ENCODE results near the gene SKIC2.
"Not testable (repeated sequence)": the region's sequence is repeated elsewhere in the genome, so short reads cannot be mapped to it uniquely, and the experiment has no call there.

SKIC2 gene

DNA sequence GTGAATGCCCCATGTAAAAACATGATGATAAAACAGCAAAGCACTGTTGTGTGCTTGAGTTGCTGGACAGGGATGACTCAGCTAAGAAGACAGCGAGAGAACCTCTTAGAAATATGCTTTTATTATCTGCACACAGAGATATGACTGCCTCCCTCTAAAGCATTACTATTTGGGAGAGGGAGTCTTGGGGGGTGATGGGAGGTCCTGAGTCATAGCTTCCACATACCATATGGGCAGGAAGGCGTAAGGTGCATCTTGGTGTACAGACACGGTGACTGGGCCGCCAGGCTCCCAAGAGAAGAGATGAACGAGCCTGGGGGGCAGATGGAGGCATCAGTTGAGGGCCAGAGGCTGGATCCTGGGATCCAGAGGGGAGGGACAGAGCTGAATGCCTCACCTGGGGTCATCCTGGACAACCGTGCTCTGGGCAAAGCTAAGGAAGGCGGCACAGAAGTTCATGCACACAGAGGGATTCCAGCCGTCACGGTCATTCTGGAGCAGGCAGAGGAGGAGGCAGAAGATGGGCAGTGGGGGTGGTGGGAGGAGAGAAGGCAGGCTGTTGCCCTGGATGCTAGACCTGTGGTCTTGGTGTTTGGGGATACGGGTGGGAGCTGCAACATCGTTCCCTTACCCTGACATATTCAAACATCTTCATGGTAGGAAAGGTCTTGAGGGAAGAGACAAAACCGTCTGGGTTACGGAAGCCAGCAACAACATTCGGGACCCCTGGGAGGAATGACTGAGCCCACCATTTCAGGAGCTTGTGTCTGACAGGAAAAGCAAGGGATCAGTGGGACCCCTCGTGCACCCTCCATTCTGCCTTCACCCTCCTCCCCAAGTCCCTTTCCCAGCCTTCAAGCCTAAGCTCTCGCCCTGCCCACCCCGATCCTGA is 11.0 kb downstream of the SKIC2 start:
- no peak for DNase-seq (ENCODE audit: low read depth)

DNA sequence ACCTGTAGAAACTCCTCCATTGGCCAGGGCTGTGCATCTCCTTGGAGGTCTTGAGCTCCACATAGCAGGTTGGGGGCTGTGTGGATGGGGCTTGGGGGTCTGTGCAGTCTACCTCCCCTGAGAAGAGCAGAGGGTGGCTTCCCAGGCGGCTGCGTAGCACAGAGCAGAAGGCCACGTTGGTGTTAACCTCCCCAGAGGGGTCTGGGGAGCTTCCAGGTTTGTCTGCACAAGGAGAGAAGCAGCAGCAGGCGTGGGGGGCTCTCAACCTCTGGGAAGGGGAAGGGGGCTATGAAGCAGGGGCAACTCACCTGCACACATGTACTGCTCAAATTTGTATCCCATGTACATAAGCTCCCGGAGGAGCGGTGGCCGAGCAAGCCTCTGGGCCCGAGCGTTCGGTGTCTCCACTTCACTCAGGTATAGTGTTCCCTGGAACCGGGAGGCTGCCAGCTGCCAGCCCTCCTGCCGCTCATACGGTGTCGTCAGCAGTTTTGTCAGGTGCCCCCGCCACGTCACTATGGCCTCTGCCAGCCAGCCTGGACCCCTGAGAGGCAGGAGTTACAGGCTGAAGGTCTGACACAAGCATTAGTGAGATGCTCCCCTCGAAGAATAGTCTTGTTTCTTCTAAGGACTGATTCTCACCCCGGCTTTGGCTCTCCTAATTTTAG is 11.8 kb downstream of the SKIC2 start:
- DNase-seq (ENCODE audit: low read depth): no peak

- DNase-seq (ENCODE audit: low read depth): no peak
Observed at GRCh38 chr6:31971279-31971992, 12.5 kb downstream of the SKIC2 start.

GRCh38 chr6:31971993-31972708 is 13.2 kb downstream of the SKIC2 start, which contains the start of gene DXO:
TSS of gene DXO (minus strand) at chr6:31972138. CDS start at chr6:31971675, 463 bp downstream.
- peak; percentile 96 for DNase-seq (ENCODE audit: low read depth)

- DNase-seq (ENCODE audit: low read depth): peak; percentile 67
Observed at GRCh38 chr6:31972709-31973350, 13.9 kb downstream of the SKIC2 start.

DNA sequence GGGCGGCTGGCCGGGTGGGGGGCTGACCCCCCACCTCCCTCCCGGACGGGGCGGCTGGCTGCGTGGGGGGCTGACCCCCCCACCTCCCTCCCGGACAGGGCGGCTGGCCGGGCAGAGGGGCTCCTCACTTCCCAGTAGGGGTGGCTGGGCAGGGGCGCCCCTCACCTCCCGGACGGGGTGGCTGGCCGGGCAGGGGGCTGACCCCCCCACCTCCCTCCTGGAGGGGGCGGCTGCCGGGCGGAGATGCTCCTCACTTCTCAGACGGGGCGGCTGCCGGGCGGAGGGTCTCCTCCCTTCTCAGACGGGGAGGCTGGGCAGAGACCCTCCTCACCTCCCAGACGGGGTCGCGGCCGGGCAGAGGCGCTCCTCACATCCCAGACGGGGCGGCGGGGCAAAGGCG is 17.1 kb downstream of the SKIC2 start:
- not testable (repeated sequence) for DNase-seq (ENCODE audit: low read depth)

GRCh38 chr6:31977816-31978431 is 18.9 kb downstream of the SKIC2 start:
- no peak for DNase-seq (ENCODE audit: low read depth)

GRCh38 chr6:31978831-31979230 is 19.9 kb downstream of the SKIC2 start:
- DNase-seq (ENCODE audit: low read depth): no peak

DNA sequence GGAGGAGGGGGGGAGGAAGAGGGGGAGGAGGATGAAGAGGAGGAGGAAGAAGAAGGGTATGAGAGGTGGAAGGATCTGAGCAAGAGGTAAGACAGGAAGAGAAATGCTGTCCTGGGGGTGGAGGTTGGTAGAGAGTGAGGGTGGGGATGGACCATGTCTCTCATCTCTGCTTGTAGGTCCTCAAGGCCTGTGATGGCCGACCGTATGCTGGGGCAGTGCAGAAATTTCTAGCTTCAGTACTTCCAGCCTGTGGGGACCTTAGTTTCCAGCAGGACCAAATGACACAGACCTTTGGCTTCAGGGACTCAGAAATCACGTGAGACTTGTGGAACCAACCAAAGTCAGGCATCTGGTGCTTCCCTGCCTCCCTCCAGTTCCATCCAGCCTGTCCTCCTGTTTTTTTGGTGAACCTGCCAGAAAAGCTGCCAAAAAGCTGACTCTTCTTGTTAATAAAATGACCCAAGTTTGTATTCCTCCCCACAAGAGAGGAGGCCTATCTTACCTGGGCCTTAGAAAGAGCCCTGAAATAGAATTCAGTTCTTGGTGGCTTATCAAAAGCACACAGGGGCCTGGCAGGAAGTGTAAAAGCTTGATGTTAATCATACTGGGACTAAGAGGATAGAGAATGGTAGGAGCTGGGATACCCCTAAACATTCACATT is 20.4 kb downstream of the SKIC2 start:
- no peak for DNase-seq (ENCODE audit: low read depth)

DNA sequence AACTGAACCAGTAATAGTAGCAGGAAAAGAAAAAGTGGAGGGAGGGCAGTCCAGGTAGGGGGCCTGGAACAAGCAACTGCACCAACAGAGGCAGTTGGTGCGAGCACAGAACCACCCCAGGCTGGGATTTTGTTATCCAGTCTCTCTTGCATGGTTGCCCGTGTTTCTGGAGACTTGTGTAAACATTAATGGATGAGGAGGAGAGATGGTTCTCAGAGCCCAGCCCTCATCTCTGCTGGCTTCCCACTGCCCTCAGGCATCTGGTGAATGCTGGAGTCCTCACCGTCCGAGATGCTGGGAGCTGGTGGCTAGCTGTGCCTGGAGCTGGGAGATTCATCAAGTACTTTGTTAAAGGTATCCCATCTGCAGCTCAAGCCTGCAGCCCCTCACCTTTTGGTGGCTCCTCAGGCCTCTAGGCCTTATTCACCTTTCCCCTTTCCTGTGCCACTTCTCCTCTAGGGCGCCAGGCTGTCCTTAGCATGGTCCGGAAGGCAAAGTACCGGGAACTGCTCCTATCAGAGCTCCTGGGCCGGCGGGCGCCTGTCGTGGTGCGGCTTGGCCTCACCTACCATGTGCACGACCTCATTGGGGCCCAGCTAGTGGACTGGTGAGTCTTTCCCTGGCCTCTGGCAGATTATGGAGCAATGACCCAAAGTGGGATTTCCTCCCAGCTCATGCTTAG is 21.4 kb downstream of the SKIC2 start:
- DNase-seq (ENCODE audit: low read depth): not testable (repeated sequence)

DNA sequence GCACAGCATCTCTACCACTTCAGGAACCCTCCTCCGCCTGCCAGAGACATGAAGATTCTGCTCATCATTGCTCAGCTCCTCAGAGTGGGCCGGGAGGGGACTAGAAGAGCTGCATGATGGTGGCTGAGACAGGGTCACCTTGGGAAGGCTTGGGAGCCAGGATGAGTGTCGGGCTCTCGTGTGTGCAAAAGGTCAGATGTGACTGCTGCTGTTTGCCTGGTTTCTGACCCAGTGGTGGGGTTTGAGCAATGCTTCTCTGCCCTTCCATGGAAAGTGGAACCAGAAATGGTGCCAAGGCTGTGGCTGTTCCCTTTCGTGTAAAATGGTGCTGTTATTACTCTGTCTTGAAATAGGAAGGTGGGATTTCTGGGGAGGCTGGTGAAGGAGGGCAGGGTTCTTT is 22.0 kb downstream of the SKIC2 start:
- not testable (repeated sequence) for DNase-seq (ENCODE audit: low read depth)

DNA sequence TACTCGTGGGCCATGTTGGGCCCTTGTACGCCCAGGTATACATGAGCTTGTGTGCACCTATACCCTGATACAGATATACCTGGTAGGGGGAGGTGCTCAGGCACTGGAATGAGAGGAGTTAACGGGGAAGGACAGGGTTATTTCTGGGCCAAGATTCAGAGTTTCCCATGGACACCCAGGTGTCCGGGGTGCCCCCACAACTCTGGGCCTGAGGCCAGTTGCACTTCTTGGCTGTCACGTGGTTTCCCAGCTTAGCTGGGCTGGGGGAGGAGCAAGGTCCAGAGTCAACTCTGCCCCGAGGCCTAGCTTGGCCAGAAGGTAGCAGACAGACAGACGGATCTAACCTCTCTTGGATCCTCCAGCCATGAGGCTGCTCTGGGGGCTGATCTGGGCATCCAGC is 22.8 kb downstream of the SKIC2 start, which contains the start of gene C4A:
C4A (plus strand) TSS at position 314 of the 400 bp plus-strand sequence; CDS start at position 365, 51 bp downstream.
- not testable (repeated sequence) for DNase-seq (ENCODE audit: low read depth)

- not testable (repeated sequence) for DNase-seq (ENCODE audit: low read depth)
Observed at GRCh38 chr6:31989363-31989762, 30.4 kb downstream of the SKIC2 start.

DNA sequence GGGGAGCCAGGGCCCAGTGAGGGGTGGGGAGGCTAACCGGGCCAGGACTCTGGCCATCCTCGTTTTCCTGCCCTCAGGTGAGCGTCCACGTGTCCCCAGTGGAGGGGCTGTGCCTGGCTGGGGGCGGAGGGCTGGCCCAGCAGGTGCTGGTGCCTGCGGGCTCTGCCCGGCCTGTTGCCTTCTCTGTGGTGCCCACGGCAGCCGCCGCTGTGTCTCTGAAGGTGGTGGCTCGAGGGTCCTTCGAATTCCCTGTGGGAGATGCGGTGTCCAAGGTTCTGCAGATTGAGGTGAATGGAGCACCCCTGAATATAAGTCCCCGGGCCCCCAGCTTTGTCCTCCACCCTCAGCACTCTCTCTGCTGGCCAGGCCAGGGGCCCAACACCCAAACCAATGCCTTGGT is 35.4 kb downstream of the SKIC2 start:
- DNase-seq (ENCODE audit: low read depth): not testable (repeated sequence)

- not testable (repeated sequence) for DNase-seq (ENCODE audit: low read depth)
Observed at GRCh38 chr6:31996385-31996784, 37.4 kb downstream of the SKIC2 start.

DNA sequence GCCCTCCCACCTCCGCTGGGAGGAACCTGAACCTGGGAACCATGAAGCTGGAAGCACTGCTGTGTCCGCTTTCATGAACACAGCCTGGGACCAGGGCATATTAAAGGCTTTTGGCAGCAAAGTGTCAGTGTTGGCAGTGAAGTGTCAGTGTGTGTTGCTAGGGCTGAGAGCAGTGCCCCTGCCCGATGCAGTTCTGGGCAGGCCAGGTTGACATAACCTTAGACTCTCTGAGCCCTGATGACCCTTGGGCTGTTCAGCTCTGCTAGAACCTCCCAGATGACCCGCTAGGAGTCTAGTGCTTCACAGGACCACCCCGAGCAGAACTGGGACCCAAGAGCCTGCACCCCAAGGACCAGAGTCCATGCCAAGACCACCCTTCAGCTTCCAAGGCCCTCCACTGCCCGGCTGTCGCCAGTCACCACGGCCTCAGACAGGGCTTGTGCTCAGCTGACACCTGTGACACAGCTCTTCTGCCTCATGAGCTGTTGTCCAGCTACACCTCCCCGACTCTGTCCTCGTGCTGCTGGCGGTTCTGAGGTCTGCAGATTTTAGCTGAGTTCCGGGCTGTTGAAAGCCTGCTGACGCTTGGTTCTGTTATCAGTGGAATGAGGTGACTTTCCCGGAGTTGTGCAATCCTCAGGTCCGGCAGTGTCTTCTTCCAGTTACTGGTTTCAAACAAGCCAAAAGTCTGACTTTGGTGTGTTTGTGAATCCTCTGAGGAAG is 43.7 kb downstream of the SKIC2 start:
- not testable (repeated sequence) for DNase-seq (ENCODE audit: low read depth)

- not testable (repeated sequence) for DNase-seq (ENCODE audit: low read depth)
Observed at GRCh38 chr6:32003301-32003700, 44.3 kb downstream of the SKIC2 start.

DNA sequence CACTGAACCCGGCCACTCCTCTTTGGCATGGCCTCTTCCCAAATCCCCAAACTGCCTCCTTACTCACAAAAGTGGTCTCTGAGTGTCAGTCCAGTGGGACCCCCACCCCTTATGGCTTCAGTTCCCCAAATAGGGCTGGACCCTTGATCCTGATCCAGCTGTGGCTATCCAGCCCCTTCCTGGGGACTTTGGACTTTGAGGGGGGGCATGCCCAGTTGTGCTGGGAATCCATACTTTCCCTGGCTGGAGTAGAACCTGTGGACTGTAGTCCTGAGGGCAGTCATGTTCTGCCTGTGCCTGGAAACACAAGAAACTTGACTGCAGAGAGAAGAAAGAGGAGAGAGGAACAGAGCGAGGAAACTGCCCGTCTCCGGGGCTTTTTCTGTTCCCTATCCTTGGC is 45.4 kb downstream of the SKIC2 start:
- DNase-seq (ENCODE audit: low read depth): not testable (repeated sequence)

Measured in stromal cell of bone marrow (primary cell).